Uterus (tissue), 2 donors: ENCODE data around the gene RAPGEF6.
"Not testable (repeated sequence)": the region's sequence is repeated elsewhere in the genome, so short reads cannot be mapped to it uniquely, and the experiment has no call there.

Experiments
- CTCF ChIP-seq, 4 experiments: fragments of 200-600 bp in 2 of 4; fragments of 450-650 bp in 2 of 4; sonication (generic) in 2 of 4; IDR thresholded peaks; one replicate each; pipeline ENCODE4 v1.5.1; 2016 to 2019; ENCODE audit warnings: antibody characterized with exemption in 4 of 4, mild to moderate bottlenecking in 2 of 4, moderate library complexity in 1 of 4
- POLR2A ChIP-seq, 2 donors: fragments of 450-650 bp; IDR thresholded peaks; one replicate each; pipeline ENCODE4 v1.6.1; 2016; ENCODE audit warnings: antibody characterized with exemption in 2 of 2, mild to moderate bottlenecking in 1 of 2, moderate library complexity in 1 of 2

GRCh38 chr5:131621164-131621563 lies 13.9 kb downstream of the RAPGEF6 start:
- TF ChIP-seq POLR2A, CTCF (IDR thresholded peaks at IDR 0.05): not testable (repeated sequence)
